HG02870 (cell line): Measurements from ENCODE around the gene ROR2.

ENCODE experiments used
- ATAC-seq: cut with Tn5 transposase; IDR thresholded peaks from one replicate; pipeline ENCODE4 v1.9.1; 2021; ENCODE audit warnings: mild to moderate bottlenecking, moderate library complexity; ENCODE audit not compliant: unreplicated experiment

ROR2 gene

DNA sequence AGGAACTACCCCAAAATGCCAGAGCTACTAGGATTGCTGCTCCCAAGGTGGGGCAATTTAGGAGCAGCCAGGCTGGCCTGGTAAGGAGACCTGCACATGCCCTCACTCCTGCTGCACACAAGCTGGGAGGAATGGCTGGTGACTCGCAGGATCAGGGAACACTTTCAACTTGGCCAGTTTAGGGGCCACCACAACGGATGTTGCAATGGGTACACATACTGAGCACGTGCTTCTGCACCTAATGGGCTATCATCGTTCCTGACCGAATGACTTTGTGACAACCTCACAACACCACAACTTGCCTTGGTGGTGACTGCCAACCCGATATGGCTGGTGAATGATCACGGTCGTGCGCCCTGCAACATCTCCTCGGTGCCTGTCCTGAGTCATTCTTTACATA lies 172.0 kb downstream of the ROR2 start:
- ATAC-seq: no peak

DNA sequence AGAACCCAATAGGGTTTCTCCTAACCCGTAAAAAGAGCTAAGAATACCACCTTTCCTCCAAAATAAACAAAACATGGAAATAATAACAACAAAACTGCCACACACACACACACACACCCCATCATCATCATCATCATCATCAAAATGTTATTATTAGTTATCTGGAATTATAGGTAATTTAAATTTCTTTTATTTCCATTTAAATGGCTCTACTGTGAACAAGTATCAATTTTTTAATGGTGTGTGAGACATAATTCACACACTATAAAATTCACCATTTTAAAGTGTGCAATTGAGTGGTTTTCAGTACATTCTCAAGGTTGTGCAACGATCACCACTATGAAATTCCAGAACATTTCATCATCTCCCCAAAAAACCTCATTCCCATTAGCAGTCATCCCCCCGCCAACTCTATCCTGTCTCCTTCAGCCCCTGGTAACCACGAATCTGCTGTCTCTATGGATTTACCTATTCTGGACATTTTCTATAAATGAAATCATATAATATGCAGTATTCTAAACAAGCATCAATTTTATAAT lies 172.7 kb downstream of the ROR2 start:
- no peak for ATAC-seq

DNA sequence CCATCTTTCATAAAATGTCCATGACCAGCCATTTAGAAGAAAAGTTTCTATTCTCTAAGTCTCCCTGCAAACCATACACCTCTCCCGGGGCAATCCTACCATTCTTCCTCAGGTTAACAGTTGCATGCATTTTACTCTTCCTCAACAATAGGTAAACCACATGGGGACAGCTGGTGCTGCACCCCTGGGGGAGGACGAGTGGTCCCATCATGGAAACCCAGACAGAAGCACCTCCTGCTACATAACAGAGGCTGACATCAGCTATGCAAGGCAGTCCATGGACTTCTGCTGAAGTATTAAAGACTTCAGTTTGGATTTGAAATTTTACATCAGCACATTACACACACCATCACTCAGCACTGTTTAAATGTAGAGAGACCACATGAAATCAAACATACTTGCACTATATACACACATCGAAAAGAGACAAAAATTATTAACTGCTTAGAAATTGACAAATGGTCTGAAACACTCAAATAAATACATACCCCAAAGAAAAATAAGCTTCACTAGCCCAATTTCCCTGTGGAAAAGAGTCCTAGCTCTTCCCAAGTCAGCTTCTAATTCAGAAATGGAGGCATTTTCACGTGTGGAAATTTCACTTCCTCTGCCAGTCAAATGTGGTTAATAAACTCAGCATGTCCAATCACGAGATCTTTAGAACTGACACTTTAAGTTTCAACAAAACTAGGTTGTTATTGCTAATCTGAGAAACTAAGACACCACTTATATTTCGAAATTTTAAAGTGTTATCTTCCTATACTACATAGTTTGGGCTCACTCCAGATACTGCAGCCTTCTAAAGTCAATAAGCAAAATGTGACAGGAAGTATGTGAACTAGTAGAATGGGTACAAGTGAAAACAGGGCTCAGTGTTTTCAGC lies 173.4 kb downstream of the ROR2 start:
- ATAC-seq: no peak

- ATAC-seq: no peak
Observed at GRCh38 chr9:91775708-91776028, 174.4 kb downstream of the ROR2 start.

DNA sequence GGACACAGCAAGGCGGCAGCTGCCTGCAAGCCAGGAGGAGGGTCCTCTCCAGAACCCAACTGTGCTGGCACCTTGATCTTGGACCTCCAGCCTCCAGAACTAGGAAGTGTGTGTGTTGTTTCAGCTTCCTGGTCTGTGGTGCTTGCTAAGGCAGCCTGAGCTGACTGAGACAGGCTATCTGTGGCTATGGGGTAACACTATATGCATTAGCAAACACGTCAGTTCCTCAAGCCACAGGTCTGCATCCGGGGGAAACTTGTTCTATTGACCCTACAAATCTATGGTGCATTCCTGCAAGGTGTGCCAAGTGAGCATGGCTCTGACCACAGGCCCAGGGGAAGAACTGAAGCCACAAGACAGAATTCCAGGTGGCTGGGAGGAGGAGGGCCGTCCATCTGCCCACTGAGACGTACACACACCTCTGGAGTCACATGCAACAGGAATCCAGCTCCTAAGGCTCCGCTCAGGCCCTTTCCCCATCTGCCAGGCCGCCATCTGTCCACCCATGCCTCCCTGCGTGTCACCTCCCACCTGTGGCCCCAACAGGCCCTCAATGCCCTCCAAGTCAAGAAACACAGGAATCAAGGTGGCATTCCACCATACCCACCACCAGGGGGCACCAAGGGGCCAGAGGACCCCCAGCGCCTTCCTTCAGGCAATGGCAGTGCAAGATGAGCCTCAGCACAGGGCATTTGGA lies 174.9 kb downstream of the ROR2 start:
- no peak for ATAC-seq

GRCh38 chr9:91773156-91773555 lies 176.9 kb downstream of the ROR2 start:
- ATAC-seq: no peak

DNA sequence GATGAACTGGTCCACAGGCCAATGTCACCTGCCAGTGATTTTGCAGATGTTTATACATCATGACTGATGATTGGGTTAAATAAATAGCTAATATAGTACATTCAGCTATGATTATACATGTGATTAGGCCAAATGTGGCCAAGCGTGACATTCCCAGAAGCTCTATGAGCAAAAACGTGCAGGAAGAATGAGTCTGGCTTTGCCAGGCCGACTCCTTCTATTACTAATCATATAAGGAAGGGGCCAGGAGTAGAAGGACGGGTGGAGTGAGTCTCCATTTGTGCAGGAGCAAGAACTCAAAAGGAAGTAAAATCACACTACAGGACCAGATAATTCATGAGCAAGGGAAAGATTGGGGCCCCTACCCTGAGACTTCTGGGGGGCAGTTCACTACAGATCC lies 178.2 kb downstream of the ROR2 start:
- ATAC-seq: no peak

GRCh38 chr9:91771027-91771426 lies 179.0 kb downstream of the ROR2 start:
- ATAC-seq: no peak

DNA sequence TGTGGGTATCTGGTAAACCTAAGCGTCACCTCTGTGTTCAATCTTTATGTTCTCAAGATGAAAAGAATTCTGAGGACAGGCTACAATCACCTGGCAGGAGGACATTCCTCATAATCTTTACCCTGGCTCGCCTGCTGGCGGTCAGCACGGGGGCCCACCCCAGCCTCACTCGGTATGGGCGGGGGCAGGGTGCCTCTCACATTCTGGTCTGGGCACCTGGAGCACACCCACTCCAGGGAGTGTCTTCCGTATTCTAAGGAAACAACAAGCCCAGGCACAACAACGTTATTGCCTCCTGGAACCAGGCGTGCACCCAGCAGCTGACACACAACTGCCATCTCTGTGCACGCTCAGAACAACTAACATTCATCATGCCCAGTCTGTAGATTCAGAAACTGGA lies 179.8 kb downstream of the ROR2 start:
- ATAC-seq: no peak

- no peak for ATAC-seq
Observed at GRCh38 chr9:91768977-91769916, 180.8 kb downstream of the ROR2 start.

- no peak for ATAC-seq
Observed at GRCh38 chr9:91768507-91768906, 181.5 kb downstream of the ROR2 start.

- no peak for ATAC-seq
Observed at GRCh38 chr9:91766315-91767069, 183.5 kb downstream of the ROR2 start.

DNA sequence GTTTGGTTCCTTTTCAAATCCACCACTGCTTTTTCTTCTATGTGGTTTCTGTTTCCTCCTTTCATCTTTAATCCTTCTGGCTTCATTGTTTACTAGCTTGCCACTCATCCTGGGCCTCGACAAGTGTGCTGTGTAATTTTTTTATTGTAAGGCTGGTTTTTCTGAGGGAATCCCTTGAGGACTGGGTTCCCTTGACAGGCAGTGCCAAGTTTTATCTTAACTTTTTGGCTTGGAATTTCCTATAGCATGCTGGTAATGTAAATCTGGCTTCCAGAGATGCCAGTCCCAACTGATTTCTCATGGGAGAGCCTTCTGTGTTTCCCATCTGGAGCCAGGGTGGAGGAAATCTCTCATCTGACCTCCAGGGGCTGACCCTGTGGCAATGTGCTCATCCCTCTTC lies 184.7 kb downstream of the ROR2 start:
- no peak for ATAC-seq

DNA sequence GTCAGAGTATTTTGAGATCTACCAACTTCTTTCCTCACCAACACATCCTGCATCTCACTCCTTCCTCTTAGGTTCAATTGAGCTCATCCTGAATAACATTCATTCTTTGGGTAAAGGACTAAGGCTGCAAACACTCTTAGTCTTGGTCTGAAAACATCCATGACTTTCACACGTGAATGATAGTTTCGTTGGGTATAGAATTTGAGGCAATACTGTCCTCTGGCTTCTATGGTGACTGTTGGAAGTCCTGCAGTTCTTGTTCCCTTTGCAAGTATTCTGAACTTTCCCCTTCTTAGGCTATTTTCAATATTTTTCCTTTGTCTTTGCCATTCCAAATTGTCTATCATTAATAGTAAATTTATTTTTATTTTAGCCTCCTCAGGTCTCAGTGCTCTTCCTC lies 185.4 kb downstream of the ROR2 start:
- ATAC-seq: no peak

DNA sequence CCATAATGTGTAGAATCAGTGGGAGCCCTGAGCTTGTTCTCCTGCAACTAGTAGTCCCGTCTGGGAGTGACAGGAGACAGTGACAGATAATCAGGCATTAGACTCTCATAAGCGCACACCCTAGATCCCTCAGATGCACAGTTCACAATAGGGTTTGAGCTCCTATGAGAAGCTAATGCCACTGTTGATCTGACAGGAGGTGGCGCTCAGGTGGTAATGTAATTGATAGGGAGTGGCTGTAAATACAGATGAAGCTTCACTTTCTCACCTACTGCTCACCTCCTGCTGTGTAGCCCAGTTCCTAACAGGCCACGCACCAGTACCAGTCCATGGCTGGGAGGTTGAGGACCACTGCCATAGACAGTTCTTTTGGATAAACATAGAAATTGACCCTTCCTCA lies 188.7 kb downstream of the ROR2 start:
- ATAC-seq: no peak

- no peak for ATAC-seq
Observed at GRCh38 chr9:91760906-91761305, 189.1 kb downstream of the ROR2 start.

DNA sequence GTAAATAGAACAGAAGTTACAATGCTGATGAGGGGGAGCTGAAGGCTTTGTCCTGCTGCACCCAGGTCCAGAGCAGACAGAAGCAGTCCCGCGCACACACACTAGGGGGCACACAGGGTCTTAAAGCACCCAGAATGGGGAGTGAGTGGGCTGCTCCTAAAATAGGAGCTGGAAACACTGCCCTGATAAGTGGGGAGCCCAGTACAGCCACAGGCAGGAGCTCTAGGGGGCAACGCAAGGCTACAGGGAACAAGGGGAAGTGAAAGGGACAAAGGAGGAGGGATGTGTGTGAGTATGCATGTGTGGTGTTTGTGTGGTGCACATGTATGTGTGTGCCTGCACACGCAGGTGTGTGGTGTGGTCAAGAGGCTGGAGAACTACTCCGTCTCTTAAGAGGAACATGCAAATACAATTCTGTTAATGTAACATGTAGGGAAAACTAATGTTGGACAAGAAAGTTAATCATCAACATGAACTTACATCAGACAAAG lies 191.5 kb downstream of the ROR2 start:
- ATAC-seq: no peak

DNA sequence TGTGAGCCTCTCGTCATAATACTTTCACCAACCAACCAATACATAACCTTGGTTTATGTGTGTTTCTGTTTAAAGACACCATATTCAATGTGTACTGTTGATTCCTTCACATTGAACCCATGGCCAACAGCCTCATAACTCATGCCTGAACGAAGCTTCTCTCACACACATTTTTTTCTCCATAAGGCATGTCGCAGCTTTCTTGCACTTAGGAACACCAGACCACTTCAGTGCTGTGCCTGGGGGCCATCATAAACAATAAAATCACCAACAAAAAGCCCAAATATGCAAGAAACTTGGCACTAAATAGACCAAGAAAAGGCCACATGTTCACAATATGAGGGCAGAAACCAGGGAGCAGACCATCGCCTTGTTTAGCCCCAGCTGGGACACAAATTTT lies 192.2 kb downstream of the ROR2 start:
- no peak for ATAC-seq

DNA sequence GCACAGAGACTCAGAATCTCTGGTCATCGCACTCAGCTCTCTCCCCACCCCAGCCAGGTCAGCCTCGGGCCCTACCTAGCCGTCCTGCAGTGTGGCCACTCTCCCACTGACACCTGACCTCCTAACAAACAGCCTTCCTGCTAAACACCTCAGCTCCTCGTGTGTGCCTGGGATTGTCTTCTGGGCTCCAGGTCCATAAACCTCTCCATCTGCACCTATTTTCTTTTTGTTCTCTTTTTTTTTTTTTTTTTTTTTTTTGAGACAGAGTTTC lies 193.6 kb downstream of the ROR2 start:
- no peak for ATAC-seq

DNA sequence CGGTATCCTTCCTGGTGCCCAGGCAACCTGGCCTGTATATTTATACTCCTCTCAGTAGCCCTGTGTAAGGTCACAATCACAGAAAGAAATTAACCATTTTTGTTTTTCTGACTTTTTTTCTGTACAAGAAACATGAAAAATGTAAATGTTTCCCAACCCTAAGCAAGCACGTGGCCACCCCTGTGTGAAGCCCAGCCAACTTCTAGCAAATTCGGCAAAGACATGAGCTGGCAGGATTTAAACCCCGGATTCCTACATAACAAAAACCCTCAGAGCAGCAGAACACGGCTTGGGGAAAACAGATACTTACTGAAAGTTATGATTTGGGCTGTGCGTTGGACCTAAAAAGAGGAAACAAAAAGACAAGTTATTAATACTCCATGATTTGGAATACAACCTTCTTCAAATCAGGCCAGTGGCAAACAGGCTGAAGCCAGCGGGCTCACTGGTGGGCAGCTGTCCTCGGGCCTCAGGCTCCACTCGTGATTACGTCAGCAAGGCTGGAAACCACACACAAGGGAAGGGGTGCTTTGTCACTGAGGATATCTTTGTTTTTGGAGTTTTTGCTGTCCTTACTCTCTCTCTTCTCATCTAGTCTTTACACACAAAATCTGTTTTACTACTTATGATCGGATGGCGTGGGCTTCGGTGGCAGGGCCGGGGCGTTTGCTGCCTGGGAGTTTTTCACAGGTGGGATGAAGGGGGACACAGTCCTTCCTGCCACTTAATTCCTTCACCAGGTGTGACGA lies 194.1 kb downstream of the ROR2 start:
- no peak for ATAC-seq
